Fibroblast of mammary gland (primary cell): ENCODE results near the gene GTF2IRD1.
A peak's percentile ranks its signal among the peaks of the same experiment; 100 is the strongest.
"Not testable (repeated sequence)": the region's sequence is repeated elsewhere in the genome, so short reads cannot be mapped to it uniquely, and the experiment has no call there.

Experiments
- DNase-seq: peaks from one replicate; pipeline ENCODE4 v3.0.0-alpha.2; 2010; ENCODE audit warnings: low read depth
- H3K4me3 ChIP-seq: 2 replicates; pipeline ENCODE4 v1.5.1; 2011; ENCODE audit warnings: low read depth, mild to moderate bottlenecking, low read length, moderate library complexity; ENCODE audit not compliant: control insufficient read depth
- TF ChIP-seq, protein P1 (sequence below): conservative IDR thresholded peaks from 2 replicates; pipeline ENCODE4 v1.5.1; 2011; ENCODE audit warnings: low read depth, low read length, inconsistent platforms; ENCODE audit not compliant: control insufficient read depth, insufficient read depth

GTF2IRD1 gene

GRCh38 chr7:74407958-74408357 lies 45.7 kb upstream of the GTF2IRD1 start:
- TF ChIP-seq, protein P1, sequence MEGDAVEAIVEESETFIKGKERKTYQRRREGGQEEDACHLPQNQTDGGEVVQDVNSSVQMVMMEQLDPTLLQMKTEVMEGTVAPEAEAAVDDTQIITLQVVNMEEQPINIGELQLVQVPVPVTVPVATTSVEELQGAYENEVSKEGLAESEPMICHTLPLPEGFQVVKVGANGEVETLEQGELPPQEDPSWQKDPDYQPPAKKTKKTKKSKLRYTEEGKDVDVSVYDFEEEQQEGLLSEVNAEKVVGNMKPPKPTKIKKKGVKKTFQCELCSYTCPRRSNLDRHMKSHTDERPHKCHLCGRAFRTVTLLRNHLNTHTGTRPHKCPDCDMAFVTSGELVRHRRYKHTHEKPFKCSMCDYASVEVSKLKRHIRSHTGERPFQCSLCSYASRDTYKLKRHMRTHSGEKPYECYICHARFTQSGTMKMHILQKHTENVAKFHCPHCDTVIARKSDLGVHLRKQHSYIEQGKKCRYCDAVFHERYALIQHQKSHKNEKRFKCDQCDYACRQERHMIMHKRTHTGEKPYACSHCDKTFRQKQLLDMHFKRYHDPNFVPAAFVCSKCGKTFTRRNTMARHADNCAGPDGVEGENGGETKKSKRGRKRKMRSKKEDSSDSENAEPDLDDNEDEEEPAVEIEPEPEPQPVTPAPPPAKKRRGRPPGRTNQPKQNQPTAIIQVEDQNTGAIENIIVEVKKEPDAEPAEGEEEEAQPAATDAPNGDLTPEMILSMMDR, result no peak
- DNase-seq, result peak; percentile 31
- no peak overlapping the region for H3K4me3 ChIP-seq

DNA sequence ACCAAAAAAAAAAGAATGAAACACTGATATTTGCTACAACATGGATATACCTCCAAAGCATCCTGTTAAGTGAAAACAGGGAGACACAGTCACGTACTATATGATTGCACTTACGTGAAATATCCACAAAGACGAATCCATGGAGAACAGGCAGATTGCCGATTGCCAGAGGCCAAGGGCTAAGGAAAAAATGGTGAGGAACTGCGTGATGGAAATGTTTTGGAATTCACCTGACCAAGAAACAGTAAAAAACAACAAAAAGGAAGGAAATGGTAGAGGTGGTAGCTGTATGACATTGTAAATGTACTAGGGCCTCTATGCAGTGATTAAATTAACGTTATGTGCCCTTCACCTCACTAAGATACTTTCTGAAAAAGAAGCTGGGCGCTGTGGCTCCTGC lies 44.1 kb upstream of the GTF2IRD1 start:
- TF ChIP-seq, protein P1, result no peak
- no peak for DNase-seq
- H3K4me3 ChIP-seq, result no peak overlapping the region

DNA sequence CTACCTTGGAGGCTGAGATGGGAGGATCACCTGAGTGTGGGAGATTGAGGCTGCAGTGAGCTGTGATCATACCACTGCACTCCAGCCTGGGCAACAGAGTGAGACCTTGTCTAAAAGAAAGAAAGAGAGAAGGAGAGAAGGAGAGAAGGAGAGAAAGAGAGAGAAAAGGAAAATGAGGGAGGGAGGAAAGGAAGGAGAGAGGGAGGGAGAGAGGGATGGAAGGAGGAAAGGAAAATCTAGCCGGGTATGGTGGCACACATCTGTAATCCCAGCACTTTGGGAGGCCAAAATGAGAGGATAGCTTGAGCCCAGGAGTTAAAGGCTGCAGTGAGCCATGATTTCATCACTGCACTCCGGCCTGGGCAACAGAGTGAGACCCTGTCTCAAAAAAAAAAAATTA lies 42.9 kb upstream of the GTF2IRD1 start:
- H3K4me3 ChIP-seq, result no peak overlapping the region
- no peak for DNase-seq
- TF ChIP-seq, protein P1, result no peak

DNA sequence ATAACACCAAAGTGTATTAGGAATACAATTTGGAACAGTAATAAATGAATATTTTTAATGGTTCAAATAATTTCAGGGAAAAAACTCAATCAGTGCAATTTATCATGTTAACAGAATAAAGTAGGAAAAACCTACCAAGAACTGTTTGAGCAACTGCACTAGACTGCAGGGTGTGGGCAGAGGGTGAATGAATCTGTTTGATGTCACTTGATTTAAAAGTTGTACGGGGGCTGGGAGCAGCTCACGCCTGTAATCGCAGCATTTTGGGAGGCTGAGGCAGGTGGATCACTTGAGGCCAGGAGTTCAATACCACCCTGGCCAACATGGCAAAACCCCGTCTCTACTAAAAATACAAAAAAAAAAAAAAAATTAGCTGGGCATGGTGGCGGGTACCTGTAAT lies 42.1 kb upstream of the GTF2IRD1 start:
- H3K4me3 ChIP-seq, DNase-seq: not testable (repeated sequence)

DNA sequence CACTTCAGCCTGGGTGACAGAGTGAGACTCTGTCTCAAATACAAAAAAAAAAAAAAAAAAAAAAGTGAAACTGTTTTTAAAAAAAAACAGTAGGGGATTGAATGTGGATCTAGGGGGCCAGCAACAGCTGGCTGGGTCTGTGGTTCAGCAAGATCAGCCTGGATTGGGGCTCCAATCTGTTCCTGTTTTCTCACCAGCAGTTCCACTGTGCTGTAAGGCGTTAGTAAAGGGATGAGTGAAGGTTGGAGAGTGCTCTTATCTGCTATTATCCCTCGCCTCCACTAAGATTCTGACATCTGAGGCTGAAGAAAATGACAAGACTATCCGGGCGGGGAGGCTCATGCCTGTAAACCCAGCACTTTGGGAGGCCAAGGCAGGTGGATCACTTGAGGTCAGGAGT lies 41.6 kb upstream of the GTF2IRD1 start:
- H3K4me3 ChIP-seq, result no peak overlapping the region
- no peak for DNase-seq
- TF ChIP-seq, protein P1, result no peak

DNA sequence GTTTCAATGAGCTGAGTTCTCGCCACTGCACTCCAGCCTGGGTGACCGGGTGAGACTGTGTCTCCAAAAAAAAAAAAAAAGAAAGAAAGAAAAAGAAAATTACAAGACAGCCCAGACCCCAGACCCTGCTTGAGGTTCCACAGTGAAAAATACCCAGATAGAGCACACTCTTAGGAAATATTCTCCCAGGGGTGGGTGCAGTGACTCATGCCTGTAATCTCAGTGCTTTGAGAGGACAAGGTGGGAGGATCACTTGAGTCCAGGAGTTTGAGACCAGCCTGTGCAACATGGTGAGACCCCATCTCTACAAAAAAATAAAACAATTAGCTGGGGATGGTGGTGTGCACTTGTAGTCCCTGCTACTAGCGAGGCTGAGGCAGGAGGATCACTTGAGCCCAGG lies 41.1 kb upstream of the GTF2IRD1 start:
- TF ChIP-seq, protein P1, result no peak
- DNase-seq, result peak; percentile 43
- no peak overlapping the region for H3K4me3 ChIP-seq

GRCh38 chr7:74414595-74415333 lies 38.9 kb upstream of the GTF2IRD1 start:
- not testable (repeated sequence) for H3K4me3 ChIP-seq, DNase-seq

DNA sequence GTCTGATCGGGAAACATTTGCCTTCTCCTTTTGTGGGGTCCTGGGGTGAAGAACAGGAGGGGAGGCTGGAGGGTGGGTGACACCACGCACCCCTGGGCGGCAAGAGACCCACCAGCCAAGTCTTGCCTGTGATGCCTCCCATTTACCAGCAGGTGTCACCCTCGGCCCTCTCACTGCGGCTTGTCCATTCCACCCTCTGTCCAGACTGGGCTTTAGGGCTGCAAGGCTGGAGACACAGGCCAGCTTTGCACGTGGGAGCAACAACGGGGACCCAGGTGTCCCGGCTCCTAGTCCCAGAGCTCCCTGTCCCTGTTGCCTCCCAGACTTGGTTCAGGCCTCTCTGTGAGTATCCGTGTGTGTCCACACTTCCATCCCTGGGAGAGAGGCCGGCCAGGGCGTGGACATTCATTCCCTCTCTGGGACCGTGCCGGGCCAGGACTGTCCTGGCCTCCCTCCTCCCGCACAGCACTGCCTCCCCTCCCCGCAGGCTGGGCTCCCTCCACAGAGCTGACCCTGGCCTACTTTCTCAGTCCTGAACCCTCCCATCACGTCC lies 36.2 kb upstream of the GTF2IRD1 start:
- TF ChIP-seq, protein P1, result peak; percentile 99
- no peak overlapping the region for H3K4me3 ChIP-seq
- DNase-seq, result peak; percentile 64
